Activated CD4-positive, alpha-beta T cell treated with anti-CD3 and anti-CD28 coated beads for 48 hours (primary cell): ENCODE measurements around the gene CBX3.
"Not testable (repeated sequence)": the region's sequence is repeated elsewhere in the genome, so short reads cannot be mapped to it uniquely, and the experiment has no call there.

Experiments
- DNase-seq: peaks from one replicate; pipeline ENCODE4 v3.0.0-alpha.2; 2020

CBX3 gene

DNA sequence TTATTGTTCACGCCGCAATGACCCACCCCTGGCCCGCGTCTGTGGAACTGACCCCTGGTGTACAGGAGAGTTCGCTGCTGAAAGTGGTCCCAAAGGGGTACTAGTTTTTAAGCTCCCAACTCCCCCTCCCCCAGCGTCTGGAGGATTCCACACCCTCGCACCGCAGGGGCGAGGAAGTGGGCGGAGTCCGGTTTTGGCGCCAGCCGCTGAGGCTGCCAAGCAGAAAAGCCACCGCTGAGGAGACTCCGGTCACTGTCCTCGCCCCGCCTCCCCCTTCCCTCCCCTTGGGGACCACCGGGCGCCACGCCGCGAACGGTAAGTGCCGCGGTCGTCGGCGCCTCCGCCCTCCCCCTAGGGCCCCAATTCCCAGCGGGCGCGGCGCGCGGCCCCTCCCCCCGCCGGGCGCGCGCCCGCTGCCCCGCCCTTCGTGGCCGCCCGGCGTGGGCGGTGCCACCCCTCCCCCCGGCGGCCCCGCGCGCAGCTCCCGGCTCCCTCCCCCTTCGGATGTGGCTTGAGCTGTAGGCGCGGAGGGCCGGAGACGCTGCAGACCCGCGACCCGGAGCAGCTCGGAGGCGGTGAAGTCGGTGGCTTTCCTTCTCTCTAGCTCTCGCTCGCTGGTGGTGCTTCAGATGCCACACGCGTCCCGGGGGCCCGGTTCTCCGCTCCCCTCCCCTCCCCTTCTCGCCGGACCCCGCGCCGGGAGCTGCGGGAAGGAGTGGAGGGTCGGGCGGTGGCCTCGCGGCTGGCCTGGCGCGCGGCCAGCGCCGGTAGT, at the start of gene CBX3:
Gene CBX3, plus strand, starts transcription at position 499 of the 772 bp plus-strand sequence. CDS start 1,254 bp downstream, outside the sequence.
- DNase-seq: peak; percentile 95

DNA sequence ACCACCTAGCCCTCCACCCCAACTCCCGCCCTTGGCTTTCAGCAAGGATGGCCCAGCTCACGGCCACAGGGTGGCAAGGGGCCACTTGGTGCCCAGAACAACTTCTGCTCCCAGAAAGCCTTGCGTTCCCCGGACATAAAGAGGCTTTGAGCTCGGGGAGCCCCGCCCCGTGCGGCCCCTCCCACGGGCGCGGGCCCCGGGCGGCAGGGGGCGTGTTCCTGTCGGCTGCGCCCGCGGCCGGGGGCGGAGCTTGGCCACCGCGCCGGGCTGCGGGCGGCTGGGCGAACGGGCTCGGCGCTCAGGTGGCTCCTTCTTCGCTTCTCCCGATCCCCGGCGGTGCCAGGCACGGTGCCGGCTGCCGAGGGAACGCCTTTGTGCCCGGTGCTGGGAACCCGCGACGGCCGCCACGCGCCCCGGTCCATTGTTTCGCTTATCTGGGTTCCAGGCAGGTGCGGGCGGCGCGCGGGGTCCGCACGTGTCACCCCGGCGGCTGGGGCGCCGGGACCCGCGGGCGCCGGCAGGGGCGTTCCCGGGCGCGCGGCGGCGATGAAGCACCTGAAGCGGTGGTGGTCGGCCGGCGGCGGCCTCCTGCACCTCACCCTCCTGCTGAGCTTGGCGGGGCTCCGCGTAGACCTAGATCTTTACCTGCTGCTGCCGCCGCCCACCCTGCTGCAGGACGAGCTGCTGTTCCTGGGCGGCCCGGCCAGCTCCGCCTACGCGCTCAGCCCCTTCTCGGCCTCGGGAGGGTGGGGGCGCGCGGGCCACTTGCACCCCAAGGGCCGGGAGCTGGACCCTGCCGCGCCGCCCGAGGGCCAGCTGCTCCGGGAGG, 49.4 kb upstream of the CBX3 start, which contains the start of gene NFE2L3:
Gene NFE2L3, plus strand, starts transcription at position 246 of the 829 bp plus-strand sequence. Its CDS starts 301 bp downstream, at position 547.
- peak; percentile 87 for DNase-seq

DNA sequence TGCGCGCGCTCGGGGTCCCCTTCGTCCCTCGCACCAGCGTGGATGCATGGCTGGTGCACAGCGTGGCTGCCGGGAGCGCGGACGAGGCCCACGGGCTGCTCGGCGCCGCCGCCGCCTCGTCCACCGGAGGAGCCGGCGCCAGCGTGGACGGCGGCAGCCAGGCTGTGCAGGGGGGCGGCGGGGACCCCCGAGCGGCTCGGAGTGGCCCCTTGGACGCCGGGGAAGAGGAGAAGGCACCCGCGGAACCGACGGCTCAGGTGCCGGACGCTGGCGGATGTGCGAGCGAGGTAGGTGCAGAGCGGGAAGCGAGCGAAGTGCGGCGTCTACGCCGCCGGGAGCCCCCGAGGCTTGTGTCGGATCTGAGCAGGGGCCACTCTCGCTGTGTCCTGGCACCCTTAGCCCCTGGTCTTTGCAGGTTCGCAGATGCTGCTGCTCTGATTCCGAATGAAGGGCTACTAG, 48.7 kb upstream of the CBX3 start:
- DNase-seq: peak; percentile 60

DNA sequence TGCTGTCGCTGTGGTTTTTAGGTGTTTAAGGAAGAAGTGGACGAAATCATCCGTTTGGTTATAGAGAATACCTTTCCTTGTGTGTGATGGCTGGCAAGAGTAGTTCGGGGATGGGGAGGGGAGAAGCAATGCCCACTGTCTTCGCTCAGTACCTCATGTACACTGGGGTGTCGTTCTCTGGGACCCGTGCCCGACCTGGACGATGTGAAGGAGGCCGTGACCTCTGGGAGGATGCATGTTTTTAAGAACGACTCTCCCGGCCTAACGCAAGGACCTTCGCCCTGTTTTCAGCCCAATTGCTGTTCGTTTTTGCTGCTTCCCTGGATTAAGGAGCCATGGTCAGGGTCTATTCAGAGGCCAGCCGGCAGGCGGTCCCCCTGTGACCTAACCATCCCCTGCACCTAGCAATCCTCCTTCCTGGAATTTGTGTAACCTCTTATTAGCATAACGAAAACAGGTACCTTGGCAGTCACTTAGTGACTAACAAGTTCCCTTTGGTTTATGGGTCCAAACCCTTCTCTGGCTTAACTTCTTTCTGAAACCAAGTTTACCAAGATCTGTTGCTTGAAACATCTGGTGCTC, 48.2 kb upstream of the CBX3 start:
- peak; percentile 51 for DNase-seq

DNA sequence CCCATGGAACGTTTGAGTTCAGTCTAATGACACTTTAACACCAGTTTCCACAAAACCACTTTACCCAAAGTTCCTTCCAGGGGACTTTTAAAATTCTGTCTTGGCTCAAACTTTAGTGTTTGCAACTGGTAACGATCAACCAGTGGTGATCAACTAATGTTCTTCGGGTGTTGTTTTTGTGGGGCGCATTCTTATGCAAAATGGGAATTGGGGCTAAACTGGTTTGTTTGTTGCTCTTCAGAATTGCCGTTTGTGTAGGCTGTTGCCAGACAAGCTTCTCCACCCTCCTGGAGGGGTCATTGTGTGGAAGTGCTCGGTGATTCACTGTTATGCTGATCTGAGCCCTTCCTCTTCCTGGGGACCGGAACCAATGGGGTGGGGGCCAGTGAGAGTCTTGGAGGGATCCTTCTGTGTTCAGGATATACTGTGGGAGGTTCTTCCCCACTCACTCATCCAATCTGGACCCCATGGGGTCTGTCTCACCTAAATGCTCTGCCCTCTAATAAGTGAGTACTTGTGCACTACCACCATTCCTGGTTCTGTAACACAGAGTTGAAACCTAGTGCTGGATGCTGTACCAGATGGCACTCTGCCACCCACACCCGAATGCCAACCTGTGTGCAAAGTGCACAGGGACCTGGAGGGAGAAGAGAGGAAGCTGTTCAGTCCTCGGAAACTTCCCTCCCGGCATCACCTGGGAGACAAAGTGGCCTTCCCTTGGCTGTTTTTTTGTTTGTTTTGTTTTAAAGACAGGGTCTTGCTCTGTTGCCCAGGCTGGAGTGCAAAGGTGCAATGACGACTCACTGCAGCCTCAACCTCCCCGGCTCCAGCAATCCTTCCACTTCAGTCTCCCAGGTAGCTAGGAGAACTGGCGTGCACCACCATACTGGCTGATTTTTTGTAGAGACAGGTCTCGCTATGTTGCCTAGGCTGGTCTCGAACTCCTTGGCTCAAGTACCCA, 47.4 kb upstream of the CBX3 start:
- peak; percentile 59 for DNase-seq

DNA sequence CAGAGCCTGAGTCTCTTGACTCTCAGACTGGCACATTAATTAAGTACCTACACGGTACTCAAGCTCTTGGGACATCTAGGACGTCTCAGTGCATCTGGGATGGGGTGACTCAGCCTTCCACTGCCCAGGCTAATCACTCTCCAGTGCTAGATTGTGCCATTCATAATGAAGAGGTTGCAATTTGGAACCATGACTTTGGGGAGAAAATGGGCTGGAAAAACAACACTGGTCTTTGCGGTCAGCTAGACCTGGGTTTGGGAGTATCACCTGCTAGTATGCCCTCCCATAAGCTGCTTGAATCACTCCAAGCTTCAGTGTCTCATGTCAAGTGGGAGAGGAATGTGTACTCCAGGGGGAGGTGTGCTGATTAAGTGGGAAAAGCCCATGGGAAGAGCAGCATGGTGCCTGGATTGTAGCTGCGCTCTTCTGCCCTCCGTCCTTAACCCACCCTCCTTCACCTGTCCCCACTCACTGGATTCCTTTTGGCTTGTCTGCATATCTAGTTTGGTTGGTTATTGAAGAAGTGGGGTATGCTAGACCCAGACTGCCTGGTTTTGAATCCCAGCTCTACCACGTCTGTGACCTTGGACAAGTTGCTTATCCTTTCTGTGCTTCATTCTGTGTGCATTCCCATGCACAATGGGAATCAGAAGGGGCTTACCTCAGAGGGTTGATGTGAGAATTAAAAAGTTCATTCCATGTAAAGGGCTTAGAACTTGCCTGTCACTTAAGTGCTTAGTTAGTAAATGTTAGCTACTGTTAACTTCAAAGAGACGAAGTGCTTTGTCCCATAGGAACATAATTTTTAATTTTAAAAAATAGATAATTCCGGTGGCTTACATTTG, 45.8 kb upstream of the CBX3 start:
- no peak for DNase-seq

DNA sequence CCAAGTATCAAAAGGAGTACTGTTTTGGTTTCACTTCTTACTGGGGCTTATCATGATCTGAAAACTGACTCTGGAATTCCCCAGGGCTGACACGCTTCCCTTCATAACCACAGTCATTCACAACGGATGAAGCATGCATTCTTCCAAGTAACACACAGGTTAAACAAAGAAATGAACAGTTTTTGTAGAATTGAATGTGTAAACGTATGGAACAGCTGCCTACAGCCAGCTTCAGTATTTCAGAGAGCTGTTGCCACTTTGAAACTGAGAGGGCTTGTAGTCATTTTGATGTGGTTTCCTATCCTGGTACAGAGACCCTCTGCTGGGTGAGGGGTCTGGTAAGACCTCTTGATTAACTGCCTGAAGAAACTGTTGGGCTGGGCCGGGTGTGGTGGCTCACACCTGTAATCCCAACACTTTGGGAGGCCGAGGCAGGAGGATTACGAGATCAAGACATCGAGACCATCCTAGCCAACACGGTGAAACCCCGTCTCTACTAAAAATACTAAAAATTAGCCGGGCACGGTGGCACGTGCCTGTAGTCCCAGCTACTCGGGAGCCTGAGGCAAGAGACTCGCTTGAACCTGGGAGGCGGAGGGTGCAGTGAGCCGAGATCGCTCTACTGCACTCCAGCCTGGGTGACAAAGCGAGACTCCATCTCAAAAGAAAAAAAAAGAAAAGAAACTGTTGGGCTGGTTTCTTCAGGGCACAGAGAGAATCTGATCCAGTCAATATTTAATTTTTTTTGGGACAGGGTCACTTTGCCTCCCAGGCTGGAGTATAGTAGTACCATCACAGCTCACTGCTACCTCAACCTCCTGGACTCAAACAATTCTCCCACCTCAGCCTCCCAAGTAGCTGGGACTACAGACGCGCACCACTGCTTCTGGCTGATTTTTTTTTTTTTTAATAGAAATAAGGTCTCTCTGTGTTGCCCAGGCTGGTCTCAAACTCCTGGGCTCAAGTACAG, 44.8 kb upstream of the CBX3 start:
- DNase-seq: peak; percentile 63

DNA sequence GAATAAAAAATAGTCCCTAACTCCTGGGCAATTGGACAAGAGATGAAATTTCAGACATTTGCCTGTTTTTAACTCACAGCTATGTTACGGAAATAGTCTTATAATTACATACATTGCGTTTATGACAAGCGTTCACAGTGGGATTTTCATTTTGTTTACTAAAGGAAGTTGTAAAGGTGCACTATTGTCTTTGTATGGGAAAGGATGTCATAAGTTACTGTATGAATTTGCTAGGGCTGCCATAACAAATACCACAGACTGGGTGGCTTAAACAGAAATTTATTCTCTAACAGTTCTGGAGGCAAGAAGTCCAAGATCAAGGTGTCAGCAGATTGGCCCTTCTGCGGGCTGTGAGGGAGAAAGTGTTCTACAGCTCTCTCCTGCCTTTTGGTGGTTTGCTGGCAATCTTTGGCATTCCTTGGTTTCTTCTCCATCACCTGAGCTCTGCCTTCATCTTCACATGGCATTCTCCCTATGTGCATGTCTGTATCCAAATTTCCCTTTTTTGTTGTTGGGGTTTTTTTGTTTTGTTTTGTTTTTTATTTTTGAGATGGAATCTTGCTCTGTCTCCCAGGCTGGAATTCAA, 43.9 kb upstream of the CBX3 start:
- DNase-seq: no peak

DNA sequence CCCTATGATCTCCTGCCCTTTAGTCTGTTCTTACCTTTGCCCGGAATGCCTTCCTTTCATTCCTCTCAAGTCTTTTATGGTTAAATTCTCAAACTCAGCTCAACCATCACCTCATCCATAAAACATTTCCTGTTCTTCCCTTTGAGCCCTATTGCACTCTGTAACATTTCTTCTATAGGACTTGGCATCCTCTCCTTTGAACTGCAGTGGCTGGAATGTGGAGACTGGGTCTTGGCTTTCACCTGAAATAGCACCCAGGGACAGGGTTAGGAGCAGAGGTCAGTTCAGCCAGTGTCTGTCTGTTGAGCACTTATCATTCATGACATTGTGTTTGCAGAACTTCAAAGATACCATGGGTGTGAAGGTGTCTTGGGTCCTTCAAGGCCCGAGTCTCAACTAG, 42.3 kb upstream of the CBX3 start:
- DNase-seq: no peak

DNA sequence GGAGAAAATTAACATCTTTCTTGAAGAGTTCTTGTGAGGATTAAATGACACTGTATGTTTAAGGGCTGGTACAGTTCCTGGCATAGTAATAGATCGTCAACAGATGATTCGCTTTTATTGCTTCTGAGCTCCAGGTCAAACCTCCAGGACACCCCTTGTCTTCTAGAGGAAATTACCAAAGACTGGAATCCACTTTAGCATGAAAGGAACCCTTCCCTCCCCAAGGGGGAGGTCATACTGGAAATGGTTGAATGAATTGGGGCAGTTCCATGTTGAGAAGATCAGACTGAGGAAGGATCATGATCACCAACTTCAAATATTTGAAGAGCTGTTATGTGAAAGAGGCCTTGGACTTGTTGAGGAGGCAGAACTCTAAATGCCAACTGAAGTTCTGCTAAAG, 40.6 kb upstream of the CBX3 start:
- DNase-seq: no peak

DNA sequence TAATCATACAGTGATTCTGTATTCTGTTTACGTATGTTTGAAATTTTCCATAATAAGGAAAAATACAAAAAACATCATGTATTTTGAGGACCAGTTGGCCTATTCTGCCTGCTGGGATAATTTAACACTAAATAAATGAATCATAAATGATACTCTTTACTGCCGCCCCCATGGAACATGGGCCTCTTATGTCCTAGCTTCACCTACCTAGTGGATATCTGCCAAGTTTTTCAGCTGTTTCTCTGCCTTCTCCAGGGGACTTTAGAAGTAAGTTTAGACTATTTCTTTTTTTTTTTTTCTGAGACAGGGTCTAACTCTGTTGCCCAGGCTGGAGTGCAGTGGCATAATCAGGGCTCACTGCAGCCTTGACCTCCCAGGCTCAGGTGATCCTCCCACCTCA, 39.1 kb upstream of the CBX3 start:
- no peak for DNase-seq

DNA sequence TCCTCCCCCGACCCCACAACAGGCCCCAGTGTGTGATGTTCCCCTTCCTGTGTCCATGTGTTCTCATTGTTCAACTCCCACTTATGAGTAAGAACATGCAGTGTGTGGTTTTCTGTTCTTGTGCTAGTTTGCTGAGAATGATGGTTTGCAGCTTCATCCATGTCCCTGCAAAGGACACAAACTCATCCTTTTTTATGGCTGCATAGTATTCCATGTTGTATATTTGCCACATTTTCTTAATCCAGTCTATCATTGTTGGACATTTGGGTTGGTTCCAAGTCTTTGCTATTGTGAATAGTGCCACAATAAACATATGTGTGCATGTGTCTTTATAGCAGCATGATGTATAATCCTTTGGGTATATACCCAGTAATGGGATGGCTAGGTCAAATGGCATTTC, 37.7 kb upstream of the CBX3 start:
- not testable (repeated sequence) for DNase-seq

DNA sequence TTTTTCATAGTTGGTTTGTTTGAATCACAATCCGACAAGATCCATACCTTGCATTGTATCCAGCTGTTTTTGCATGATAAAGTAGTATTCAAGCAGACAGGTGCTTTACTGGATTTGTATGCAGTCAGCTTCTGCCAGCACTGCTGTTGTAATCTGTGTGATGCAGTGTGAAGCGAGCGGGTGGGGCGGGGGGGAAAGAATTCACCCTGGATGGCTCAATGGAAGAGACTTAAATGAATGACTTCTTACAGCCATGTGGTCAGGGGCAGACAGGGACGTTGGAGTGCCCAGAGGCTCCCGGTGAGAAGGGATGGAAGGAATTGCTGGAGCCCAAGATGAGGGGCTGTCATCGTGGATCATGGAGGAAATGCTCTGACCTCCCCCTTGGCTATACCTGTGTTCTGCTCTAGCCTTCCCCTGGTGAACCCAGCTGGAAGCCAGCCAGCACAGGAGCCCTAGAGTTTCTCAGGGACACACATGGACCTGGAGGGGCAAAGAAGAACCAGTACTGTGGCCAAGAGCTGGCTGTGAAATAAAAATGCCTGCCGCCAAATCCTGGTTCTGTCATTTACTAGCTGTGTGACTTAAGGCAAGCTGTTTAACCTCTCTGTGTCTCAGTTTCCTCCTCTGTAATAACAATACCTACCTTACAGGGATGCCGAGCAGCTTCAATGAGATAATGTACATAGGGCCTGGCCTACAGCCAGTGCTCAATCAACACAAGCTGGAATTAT, 35.4 kb upstream of the CBX3 start:
- no peak for DNase-seq

DNA sequence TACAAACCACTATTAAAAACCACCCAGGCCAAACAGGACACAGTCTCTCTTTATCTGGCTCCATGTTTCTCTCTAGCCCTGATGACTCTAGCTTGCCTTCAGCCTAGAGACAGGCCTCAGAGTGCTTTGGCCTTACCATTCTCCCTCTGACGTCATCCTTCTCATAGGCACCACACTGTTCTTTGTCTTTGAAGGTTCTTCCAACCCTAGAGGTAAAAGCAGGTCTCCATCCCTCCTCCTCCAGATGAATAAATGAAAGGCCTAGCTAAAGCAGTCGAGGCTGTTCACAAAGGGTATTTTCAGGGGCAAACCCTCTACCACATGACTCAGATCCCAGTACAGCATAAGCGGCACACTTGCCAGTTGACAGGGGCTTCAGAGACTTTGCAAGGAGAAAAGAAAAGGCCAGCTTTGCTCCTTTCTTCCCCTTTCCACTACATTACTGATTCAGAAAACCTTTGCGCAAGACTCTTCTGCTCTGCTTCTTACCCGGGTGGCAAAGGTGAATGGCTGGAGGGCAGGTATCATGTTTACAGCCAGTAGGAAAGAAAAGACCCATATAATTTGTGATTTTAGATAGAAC, 34.8 kb upstream of the CBX3 start:
- DNase-seq: no peak

DNA sequence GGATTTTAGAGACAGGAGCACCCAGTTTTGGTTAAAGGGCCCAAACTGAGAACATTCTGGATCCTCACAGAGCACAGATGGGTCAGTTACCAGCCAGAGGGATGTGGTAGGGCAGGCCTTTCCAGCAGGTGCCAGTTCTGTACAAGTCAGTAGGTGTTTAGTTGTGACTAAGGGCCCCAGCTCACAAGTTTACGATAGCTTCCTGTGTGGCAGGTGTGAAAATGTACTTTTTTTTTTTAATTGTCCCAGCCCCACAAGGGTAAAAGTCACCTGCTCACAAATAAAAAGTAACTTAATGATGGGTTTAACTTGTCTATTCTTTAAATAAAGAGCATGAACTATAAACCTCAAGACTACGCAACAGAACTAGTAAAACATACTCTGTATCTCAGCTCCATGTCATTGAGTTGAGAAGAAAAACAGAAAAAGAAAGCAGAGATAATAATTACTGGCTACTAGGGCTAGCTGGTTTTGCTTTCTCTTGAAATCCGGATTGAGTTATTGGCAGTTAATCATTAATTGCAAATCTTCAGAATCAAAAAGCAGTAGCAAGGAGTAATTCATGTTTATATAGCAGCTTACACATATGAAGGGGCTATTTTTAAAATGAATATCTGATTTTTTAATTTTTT, 34.1 kb upstream of the CBX3 start:
- DNase-seq: peak; percentile 48

DNA sequence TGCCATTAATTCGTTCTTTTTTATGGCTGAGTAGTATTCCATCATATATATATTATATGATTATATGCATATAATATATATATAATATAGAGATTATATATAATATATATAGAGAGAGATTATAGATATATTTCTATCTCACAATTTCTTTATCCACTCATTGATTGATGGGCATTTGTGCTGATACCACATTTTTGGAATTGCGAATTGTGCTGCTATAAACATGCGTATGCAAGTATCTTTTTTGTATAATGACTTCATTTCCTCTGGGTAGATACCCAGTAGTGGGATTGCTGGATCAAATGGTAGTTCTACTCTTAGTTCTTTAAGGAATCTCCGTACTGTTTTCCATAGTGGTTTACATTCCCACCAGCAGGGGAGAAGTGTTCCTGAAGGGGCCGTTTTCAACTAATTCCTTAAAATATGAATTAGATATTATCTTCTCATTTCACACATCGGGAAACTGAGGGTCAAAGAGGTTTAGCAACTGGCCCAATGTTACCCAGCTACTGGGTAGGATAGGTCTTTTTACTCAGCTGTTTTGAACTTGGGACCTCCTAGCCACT, 33.0 kb upstream of the CBX3 start:
- DNase-seq: no peak

DNA sequence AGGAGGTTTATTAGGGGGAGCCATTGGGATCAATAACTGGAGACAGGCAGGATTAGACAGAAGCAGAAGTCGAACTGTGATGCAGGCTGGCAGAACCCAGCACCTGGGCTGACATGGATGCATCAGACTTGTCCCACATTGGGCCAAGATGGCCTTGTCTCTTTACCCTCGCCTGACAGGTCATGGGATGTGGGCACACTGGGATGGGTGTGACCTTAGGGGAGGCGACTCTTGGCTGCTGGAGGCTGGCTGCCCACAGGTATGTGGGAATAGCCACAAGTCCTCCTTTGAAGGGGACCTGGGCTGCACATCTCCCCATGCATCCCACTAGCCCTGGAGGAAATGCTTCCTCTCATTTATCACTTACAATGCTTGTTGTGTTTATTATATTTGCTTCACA, 32.3 kb upstream of the CBX3 start:
- no peak for DNase-seq

DNA sequence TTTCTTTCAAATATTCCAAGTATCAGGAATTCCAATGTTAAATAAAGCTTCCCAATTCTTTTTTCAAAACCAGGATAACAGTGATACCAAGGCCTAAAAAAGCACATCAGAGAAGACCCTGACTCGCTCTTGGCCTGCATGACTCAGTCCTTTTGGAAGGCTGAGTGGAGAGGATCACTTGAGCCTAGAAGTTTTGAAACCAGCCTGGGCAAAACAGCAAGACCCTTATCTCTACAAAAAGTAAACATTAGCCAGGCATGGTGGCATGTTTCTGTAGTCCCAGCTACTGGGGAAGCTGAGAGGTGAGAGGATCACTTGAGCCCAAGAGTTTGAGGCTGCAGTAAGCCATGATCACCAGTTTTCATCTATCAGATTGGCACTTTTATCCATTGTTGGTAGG, 30.9 kb upstream of the CBX3 start:
- DNase-seq: no peak
